ENCODE data around the gene GRIP2. TPM values are rescaled to one million over a fixed set of nuclear protein-coding genes. Genes with fewer than 3 reads are reported as not detected.

The GRIP2 gene
- total RNA-seq, 2 experiments from 2014 or later, result not detected

DNA sequence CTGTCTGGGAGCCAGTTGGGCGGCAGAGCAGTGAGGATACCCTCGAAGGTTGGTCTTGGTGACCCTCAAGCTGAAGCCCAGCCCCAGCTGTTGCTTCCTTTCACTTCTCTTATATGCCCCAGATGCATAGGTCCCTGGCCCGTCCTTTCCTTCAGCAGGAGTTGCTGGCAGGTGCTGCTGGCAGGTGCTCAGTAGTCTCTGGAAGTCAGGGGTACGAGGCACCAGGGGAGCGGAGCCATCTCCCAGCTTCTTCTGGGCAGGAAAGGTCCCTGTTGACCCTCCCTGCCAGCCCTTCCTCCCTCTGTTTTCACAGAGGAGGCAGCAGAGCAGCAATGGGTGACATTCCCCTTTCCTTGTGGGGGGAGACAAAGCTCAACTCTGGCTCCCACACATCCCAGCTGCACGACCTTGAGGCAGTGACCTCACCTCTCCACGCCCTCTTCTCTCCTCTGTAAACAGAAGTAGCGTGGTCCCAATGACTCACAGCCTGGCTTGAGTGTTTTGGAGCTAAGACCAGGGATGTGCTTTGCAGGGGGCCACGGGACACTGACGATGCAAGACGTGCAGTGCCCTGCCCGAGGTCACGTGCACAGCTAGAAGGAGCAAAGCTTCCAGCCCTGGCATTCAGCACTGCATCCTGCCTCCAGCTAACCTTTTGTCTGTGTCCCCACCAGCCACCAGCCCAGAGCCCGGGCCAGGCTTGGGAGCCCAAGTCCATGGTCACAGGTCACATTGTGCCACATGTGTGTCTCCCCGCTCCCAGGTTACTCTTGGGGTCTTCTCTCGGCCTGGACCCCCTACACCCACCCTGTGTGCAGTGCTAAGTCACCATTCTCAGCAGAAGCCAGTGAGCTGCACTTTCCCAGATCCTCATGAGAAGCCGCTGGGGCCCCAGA is 88.0 kb downstream of the GRIP2 start:
- Histone ChIP-seq H3K9me2 (ENCODE audit: insufficient read depth, low read length) (no peaks in the 10 kb centered on the region), H3K9me3 (ENCODE audit: low read length) (0 out of 2 replicates have a peak, but pooled peaks cover 3% of the 10 kb centered on the region), H2AFZ (ENCODE audit: low read length) (no peak overlapping the region), H3K4me1 (ENCODE audit: insufficient read depth, low read length, poor library complexity, severe bottlenecking) (no peaks in the 10 kb centered on the region), H4K20me1 (ENCODE audit: insufficient read depth, low read length) (no peaks in the 10 kb centered on the region), H3K4me2 (ENCODE audit: low read length) (no peak overlapping the region), H3K79me2 (ENCODE audit: insufficient read depth, low read depth, low read length) (no peaks in the 10 kb centered on the region), H3K27ac (ENCODE audit: low read depth, low read length, poor library complexity, severe bottlenecking) (no peak overlapping the region), H3K36me3 (ENCODE audit: insufficient read depth, low read length) (peaks cover 97% of the 10 kb centered on the region), H3K4me3 (ENCODE audit: low read depth, low read length, poor library complexity, severe bottlenecking) (no peak overlapping the region)
- ChIA-PET POLR2A (no interaction called here), CTCF (ENCODE audit: unreplicated experiment) (interaction anchor here (0.6 kb wide), 1 partner anchor 143 kb away, joined by 3 read pairs; no protein-coding TSS in a partner anchor)
- no peak for DNase-seq (ENCODE audit: low spot score)
- BruUV-seq (replicated peaks), result no TSS peak
- intact Hi-C loops (cut with micrococcal nuclease; ENCODE audit: unreplicated experiment), result no loop called here
- no peak for TF ChIP-seq EZH2phosphoT487 (IDR thresholded peaks at IDR 0.05; ENCODE audit: borderline replicate concordance, low read depth, low read length)
- TF ChIP-seq, protein P1, sequence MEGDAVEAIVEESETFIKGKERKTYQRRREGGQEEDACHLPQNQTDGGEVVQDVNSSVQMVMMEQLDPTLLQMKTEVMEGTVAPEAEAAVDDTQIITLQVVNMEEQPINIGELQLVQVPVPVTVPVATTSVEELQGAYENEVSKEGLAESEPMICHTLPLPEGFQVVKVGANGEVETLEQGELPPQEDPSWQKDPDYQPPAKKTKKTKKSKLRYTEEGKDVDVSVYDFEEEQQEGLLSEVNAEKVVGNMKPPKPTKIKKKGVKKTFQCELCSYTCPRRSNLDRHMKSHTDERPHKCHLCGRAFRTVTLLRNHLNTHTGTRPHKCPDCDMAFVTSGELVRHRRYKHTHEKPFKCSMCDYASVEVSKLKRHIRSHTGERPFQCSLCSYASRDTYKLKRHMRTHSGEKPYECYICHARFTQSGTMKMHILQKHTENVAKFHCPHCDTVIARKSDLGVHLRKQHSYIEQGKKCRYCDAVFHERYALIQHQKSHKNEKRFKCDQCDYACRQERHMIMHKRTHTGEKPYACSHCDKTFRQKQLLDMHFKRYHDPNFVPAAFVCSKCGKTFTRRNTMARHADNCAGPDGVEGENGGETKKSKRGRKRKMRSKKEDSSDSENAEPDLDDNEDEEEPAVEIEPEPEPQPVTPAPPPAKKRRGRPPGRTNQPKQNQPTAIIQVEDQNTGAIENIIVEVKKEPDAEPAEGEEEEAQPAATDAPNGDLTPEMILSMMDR (conservative IDR thresholded peaks at IDR 0.05; ENCODE audit: low read length), result no peak

DNA sequence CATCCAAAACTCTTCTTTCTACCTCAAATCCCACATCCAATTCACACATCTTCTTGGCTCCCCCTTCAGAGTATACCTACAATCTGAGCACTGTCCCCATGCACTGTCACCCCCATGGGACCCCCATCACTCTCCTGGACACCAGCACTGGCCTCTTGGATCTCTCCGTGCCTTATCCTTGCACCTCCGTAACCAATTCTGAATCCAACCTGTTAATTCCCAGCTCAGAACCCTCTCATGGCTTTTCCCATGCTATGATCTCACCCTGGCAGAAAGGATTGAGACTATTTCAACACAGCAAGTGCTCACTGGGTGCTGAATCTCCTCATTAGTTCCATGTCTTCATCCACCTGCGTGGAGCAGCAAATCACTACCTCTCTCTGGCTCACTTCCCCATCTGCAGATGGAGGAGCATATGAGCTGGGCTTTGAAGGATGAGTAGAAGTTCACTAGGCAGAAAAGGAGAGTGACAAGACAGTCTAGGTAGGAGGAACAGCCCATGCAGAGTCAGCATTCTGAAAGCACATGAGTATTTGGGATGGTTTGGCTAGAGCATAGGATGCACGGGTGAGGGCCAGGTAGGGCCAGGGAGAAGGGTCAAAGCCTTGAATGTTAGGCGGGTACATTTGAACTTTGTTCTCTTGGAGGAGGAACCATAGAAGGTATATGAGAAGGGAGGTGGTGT is 89.1 kb downstream of the GRIP2 start:
- H3K9me3 ChIP-seq (ENCODE audit: low read length), result 0 out of 2 replicates have a peak, but pooled peaks cover 3% of the 10 kb centered on the region
- H3K4me3 ChIP-seq (ENCODE audit: low read depth, low read length, poor library complexity, severe bottlenecking), result no peak overlapping the region
- CTCF ChIA-PET (ENCODE audit: unreplicated experiment), result interaction anchor here (0.6 kb wide), 1 partner anchor 142 kb away, joined by 3 read pairs; no protein-coding TSS in a partner anchor
- H3K79me2 ChIP-seq (ENCODE audit: insufficient read depth, low read depth, low read length), result no peaks in the 10 kb centered on the region
- H3K27ac ChIP-seq (ENCODE audit: low read depth, low read length, poor library complexity, severe bottlenecking), result no peak overlapping the region
- no peaks in the 10 kb centered on the region for H3K9me2 ChIP-seq (ENCODE audit: insufficient read depth, low read length)
- H3K4me1 ChIP-seq (ENCODE audit: insufficient read depth, low read length, poor library complexity, severe bottlenecking), result no peaks in the 10 kb centered on the region
- no TSS peak for BruUV-seq (replicated peaks)
- no peak overlapping the region for H2AFZ ChIP-seq (ENCODE audit: low read length)
- POLR2A ChIA-PET, result no interaction called here
- no peak overlapping the region for H3K4me2 ChIP-seq (ENCODE audit: low read length)
- H4K20me1 ChIP-seq (ENCODE audit: insufficient read depth, low read length), result no peaks in the 10 kb centered on the region
- H3K36me3 ChIP-seq (ENCODE audit: insufficient read depth, low read length), result peaks cover 97% of the 10 kb centered on the region
- intact Hi-C loops (cut with micrococcal nuclease; ENCODE audit: unreplicated experiment), result no loop called here
- TF ChIP-seq, protein P1 (conservative IDR thresholded peaks at IDR 0.05; ENCODE audit: low read length), result no peak
- no peak for TF ChIP-seq EZH2phosphoT487 (IDR thresholded peaks at IDR 0.05; ENCODE audit: borderline replicate concordance, low read depth, low read length)
- DNase-seq (ENCODE audit: low spot score), result no peak

All from OCI-LY7 (cell line).